NCI-H1930 (cell line): Measurements from ENCODE around the gene ABCD1.
"Not testable (repeated sequence)": the region's sequence is repeated elsewhere in the genome, so short reads cannot be mapped to it uniquely, and the experiment has no call there.

Experiments
- DNase-seq, 2 experiments: peaks; one replicate each; lab custom pipeline; 2025; lab: John Stamatoyannopoulos, UW

ABCD1 gene

GRCh38 chrX:153734871-153735270, 10.2 kb downstream of the ABCD1 start:
- no peak for DNase-seq

- DNase-seq: no peak
Measured at GRCh38 chrX:153735274-153735673, 10.6 kb downstream of the ABCD1 start.

- no peak for DNase-seq
Measured at GRCh38 chrX:153736071-153736820, 11.6 kb downstream of the ABCD1 start.

- no peak for DNase-seq
Measured at GRCh38 chrX:153736871-153737441, 12.3 kb downstream of the ABCD1 start.

GRCh38 chrX:153738056-153738605, 13.5 kb downstream of the ABCD1 start:
- no peak for DNase-seq

GRCh38 chrX:153739754-153740486, 15.3 kb downstream of the ABCD1 start:
- no peak for DNase-seq

- DNase-seq: no peak
Measured at GRCh38 chrX:153740631-153741222, 16.1 kb downstream of the ABCD1 start.

GRCh38 chrX:153741446-153741845, 16.8 kb downstream of the ABCD1 start:
- DNase-seq: no peak

- not testable (repeated sequence) for DNase-seq
Measured at GRCh38 chrX:153742111-153742510, 17.5 kb downstream of the ABCD1 start.

- DNase-seq: not testable (repeated sequence)
Measured at GRCh38 chrX:153742796-153743467, 18.3 kb downstream of the ABCD1 start.

GRCh38 chrX:153743468-153744209, 19.0 kb downstream of the ABCD1 start:
- DNase-seq: peak; percentile 70 to 71

GRCh38 chrX:153744210-153745066, 19.8 kb downstream of the ABCD1 start:
- peak; percentile 23 to 33 for DNase-seq

- DNase-seq: not testable (repeated sequence)
Measured at GRCh38 chrX:153745067-153745433, 20.4 kb downstream of the ABCD1 start.

- no peak for DNase-seq
Measured at GRCh38 chrX:153746359-153746758, 21.7 kb downstream of the ABCD1 start.

- not testable (repeated sequence) for DNase-seq
Measured at GRCh38 chrX:153746991-153747390, 22.3 kb downstream of the ABCD1 start.

GRCh38 chrX:153749017-153749416, 24.4 kb downstream of the ABCD1 start:
- not testable (repeated sequence) for DNase-seq

GRCh38 chrX:153750127-153750774, 25.6 kb downstream of the ABCD1 start:
- no peak for DNase-seq

GRCh38 chrX:153755136-153755535, 30.5 kb downstream of the ABCD1 start:
- DNase-seq: no peak

- no peak for DNase-seq
Measured at GRCh38 chrX:153761863-153762262, 37.2 kb downstream of the ABCD1 start.
